GM12878 (cell line): ENCODE data around the gene MAGI1.

Experiments
- CBFB ChIP-seq: IDR thresholded peaks from 2 replicates; pipeline ENCODE4 v1.6.1; 2016; ENCODE audit warnings: antibody characterized with exemption, low read depth
- EZH2 ChIP-seq: IDR thresholded peaks from 2 replicates; pipeline ENCODE4 v1.6.1; 2012; ENCODE audit warnings: low read depth, mild to moderate bottlenecking, control low read depth, inconsistent platforms, low read length, borderline replicate concordance; ENCODE audit not compliant: control insufficient read depth
- PML ChIP-seq: IDR thresholded peaks from 2 replicates; pipeline ENCODE4 v1.6.1; 2012; ENCODE audit warnings: low read length, inconsistent platforms
- RAD21 ChIP-seq: IDR thresholded peaks from 2 replicates; pipeline ENCODE4 v1.6.1; 2011; ENCODE audit warnings: mild to moderate bottlenecking, low read depth, low read length, moderate library complexity; ENCODE audit not compliant: insufficient read depth
- RBBP5 ChIP-seq: fragments of 200-600 bp; sonication (generic); conservative IDR thresholded peaks from 2 replicates; pipeline ENCODE4 v1.6.1; 2016
- SMAD1 ChIP-seq: fragments of 450-650 bp; IDR thresholded peaks from 2 replicates; pipeline ENCODE4 v1.6.1; 2018; ENCODE audit warnings: mild to moderate bottlenecking, low read depth; ENCODE audit not compliant: partially characterized antibody
- YY1 ChIP-seq: IDR thresholded peaks from 2 replicates; pipeline ENCODE4 v1.6.1; 2011; ENCODE audit warnings: low read depth, mild to moderate bottlenecking, low read length
- ZNF274 ChIP-seq: IDR thresholded peaks from one replicate; pipeline ENCODE4 v1.8.0; 2011; ENCODE audit not compliant: insufficient read length, insufficient read depth
- ZNF384 ChIP-seq: IDR thresholded peaks from 2 replicates; pipeline ENCODE4 v1.6.1; 2012; ENCODE audit warnings: low read depth, mild to moderate bottlenecking, low read length, improper control_type of control experiment, borderline replicate concordance
- TF ChIP-seq, protein P1 (sequence below): fragments of 450-650 bp; IDR thresholded peaks from 2 replicates; pipeline ENCODE4 v1.6.1; 2018; ENCODE audit warnings: mild to moderate bottlenecking, low read depth, moderate library complexity; ENCODE audit not compliant: partially characterized antibody
- TF ChIP-seq, protein P2 (sequence below): IDR thresholded peaks from 2 replicates; pipeline ENCODE4 v1.6.1; 2012; ENCODE audit warnings: low read depth, low read length, improper control_type of control experiment
- TF ChIP-seq, protein P3 (sequence below): fragments of 450-650 bp; IDR thresholded peaks from 2 replicates; pipeline ENCODE4 v1.6.1; 2018; ENCODE audit warnings: borderline replicate concordance, mild to moderate bottlenecking; ENCODE audit not compliant: partially characterized antibody
- TF ChIP-seq, protein P4 (sequence below), 3 experiments: IDR thresholded peaks in 2 of 3; conservative IDR thresholded peaks in 1 of 3; 2 replicates each; pipeline ENCODE4 v1.5.1; 2011; ENCODE audit warnings: low read depth in 3 of 3, low read length in 3 of 3, mild to moderate bottlenecking in 3 of 3, control low read depth in 2 of 3, moderate library complexity in 2 of 3, inconsistent platforms in 1 of 3, mixed read lengths in 1 of 3; ENCODE audit not compliant: control insufficient read depth in 2 of 3, insufficient read depth in 1 of 3; ENCODE audit errors: extremely low read depth in 1 of 3

DNA sequence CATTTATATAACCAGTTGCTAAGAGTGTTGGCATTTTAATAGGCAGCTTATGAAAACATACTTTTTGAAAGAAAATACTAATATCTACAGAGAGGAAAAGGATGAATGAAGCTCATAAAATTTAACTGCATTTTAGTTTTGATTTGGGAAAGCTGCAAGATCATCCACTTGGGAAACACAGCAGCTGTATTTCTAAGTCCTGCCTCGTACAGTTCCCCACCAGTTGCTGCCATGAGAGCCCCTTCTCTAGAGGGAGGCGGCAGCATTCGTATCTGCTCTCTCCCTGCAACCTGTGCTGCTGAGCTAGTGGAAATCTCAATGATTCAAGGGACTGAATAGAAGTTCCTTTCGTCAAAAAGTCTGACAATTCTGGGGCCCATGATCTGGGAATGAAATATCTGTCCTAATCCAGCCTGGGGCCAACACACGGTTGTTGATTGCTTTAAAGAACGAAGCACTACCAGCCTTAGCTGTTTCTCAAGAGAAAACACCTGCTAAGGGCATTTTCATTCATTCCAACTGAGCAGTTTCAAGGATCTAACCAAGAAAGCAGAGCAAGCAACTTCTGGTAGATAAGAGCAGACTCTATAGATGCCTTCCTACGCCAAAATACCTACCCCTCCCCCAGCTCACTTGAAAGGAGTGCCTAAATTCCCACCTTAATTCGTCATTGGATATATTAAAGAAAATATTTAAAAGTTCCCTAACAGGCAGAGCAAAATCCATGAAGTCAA is 223.7 kb downstream of the MAGI1 start:
- TF ChIP-seq EZH2 (no peak), SMAD1 (no peak), RBBP5 (no peak), YY1 (no peak), RAD21 (no peak), ZNF384 (no peak), ZNF274 (no peak), CBFB (no peak), PML (no peak)
- TF ChIP-seq, protein P1, sequence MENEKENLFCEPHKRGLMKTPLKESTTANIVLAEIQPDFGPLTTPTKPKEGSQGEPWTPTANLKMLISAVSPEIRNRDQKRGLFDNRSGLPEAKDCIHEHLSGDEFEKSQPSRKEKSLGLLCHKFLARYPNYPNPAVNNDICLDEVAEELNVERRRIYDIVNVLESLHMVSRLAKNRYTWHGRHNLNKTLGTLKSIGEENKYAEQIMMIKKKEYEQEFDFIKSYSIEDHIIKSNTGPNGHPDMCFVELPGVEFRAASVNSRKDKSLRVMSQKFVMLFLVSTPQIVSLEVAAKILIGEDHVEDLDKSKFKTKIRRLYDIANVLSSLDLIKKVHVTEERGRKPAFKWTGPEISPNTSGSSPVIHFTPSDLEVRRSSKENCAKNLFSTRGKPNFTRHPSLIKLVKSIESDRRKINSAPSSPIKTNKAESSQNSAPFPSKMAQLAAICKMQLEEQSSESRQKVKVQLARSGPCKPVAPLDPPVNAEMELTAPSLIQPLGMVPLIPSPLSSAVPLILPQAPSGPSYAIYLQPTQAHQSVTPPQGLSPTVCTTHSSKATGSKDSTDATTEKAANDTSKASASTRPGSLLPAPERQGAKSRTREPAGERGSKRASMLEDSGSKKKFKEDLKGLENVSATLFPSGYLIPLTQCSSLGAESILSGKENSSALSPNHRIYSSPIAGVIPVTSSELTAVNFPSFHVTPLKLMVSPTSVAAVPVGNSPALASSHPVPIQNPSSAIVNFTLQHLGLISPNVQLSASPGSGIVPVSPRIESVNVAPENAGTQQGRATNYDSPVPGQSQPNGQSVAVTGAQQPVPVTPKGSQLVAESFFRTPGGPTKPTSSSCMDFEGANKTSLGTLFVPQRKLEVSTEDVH, result no peak
- TF ChIP-seq, protein P2, sequence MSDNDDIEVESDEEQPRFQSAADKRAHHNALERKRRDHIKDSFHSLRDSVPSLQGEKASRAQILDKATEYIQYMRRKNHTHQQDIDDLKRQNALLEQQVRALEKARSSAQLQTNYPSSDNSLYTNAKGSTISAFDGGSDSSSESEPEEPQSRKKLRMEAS, result no peak
- TF ChIP-seq, protein P3, sequence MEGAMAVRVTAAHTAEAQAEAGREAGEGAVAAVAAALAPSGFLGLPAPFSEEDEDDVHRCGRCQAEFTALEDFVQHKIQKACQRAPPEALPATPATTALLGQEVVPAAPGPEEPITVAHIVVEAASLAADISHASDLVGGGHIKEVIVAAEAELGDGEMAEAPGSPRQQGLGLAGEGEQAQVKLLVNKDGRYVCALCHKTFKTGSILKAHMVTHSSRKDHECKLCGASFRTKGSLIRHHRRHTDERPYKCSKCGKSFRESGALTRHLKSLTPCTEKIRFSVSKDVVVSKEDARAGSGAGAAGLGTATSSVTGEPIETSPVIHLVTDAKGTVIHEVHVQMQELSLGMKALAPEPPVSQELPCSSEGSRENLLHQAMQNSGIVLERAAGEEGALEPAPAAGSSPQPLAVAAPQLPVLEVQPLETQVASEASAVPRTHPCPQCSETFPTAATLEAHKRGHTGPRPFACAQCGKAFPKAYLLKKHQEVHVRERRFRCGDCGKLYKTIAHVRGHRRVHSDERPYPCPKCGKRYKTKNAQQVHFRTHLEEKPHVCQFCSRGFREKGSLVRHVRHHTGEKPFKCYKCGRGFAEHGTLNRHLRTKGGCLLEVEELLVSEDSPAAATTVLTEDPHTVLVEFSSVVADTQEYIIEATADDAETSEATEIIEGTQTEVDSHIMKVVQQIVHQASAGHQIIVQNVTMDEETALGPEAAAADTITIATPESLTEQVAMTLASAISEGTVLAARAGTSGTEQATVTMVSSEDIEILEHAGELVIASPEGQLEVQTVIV, result no peak
- TF ChIP-seq, protein P4, sequence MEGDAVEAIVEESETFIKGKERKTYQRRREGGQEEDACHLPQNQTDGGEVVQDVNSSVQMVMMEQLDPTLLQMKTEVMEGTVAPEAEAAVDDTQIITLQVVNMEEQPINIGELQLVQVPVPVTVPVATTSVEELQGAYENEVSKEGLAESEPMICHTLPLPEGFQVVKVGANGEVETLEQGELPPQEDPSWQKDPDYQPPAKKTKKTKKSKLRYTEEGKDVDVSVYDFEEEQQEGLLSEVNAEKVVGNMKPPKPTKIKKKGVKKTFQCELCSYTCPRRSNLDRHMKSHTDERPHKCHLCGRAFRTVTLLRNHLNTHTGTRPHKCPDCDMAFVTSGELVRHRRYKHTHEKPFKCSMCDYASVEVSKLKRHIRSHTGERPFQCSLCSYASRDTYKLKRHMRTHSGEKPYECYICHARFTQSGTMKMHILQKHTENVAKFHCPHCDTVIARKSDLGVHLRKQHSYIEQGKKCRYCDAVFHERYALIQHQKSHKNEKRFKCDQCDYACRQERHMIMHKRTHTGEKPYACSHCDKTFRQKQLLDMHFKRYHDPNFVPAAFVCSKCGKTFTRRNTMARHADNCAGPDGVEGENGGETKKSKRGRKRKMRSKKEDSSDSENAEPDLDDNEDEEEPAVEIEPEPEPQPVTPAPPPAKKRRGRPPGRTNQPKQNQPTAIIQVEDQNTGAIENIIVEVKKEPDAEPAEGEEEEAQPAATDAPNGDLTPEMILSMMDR (IDR thresholded peaks at IDR 0.05 in 2 of 3, conservative IDR thresholded peaks at IDR 0.05 in 1 of 3; ENCODE audit: control insufficient read depth in 2 of 3, extremely low read depth in 1 of 3, insufficient read depth in 1 of 3, low read depth in 3 of 3, low read length in 3 of 3), result no peak
